Spinal cord (tissue), 10 donors: ENCODE data around the gene GRM5. TPM values are rescaled to one million over a fixed set of nuclear protein-coding genes. Genes with fewer than 3 reads are reported as not detected.
"Not testable (repeated sequence)": the region's sequence is repeated elsewhere in the genome, so short reads cannot be mapped to it uniquely, and the experiment has no call there.

Experiments
- DNase-seq, 6 donors: peaks; one replicate each; pipeline versions ENCODE4 v3.0.0 to v3.0.0-alpha.2; 2013 to 2015; ENCODE audit warnings: low spot score in 6 of 6, low read depth in 4 of 6
- H3K27ac ChIP-seq: one replicate; pipeline ENCODE4 v1.5.1; 2013; ENCODE audit warnings: low read depth, low read length, control low read depth
- H3K27me3 ChIP-seq: one replicate; pipeline ENCODE4 v1.6.1; 2013; ENCODE audit warnings: low read length; ENCODE audit not compliant: control insufficient read depth, insufficient read depth
- H3K36me3 ChIP-seq: one replicate; pipeline ENCODE4 v1.6.1; 2013; ENCODE audit warnings: low read length; ENCODE audit not compliant: control insufficient read depth, insufficient read depth
- H3K4me1 ChIP-seq: one replicate; pipeline ENCODE4 v1.6.1; 2013; ENCODE audit warnings: low read length; ENCODE audit not compliant: control insufficient read depth, insufficient read depth
- H3K4me3 ChIP-seq: one replicate; pipeline ENCODE4 v1.5.1; 2013; ENCODE audit warnings: low read depth, low read length, control low read depth
- H3K9me3 ChIP-seq: one replicate; pipeline ENCODE4 v1.6.1; 2013; ENCODE audit warnings: low read length; ENCODE audit not compliant: control insufficient read depth, insufficient read depth
- WGBS: methylation state at CpG from one replicate; pipeline ENCODE4 v1.1.5; 2013; ENCODE audit warnings: missing lambda C conversion rate; ENCODE audit not compliant: insufficient coverage; 5-methylcytosine and 5-hydroxymethylcytosine counted together
- polyA plus RNA-seq, 2 donors: library from polyadenylated mRNA; unstranded; fragments of 120-200 nt; gene quantifications; one replicate each; pipeline ENCODE4 v1.2.1, GENCODE V29; 2013; ENCODE audit not compliant: insufficient read length in 2 of 2
- total RNA-seq, 2 donors: library from RNA; depleted of rRNA in 1 of 2; stranded (reverse); fragments of 120-200 nt in 1 of 2; fragments of >200 nt in 1 of 2; gene quantifications; one replicate each; pipeline versions ENCODE4 v1.2.3 to v1.2.4, GENCODE V29; 2013 to 2014
- donor health status: healthy.

The GRM5 gene
- total and polyA plus RNA-seq, 4 donors, result 19.7 to 104 (median 33.9) TPM

- no peaks in the 10 kb centered on the region for H3K9me3 ChIP-seq
- no peaks in the 10 kb centered on the region for H3K27me3 ChIP-seq
- H3K27ac ChIP-seq, result no peak overlapping the region
- no peak for DNase-seq
- no peak overlapping the region for H3K4me3 ChIP-seq
- 100% methylated on average over 1 of the region's 1 CpG for WGBS
- no peaks in the 10 kb centered on the region for H3K4me1 ChIP-seq
- no peaks in the 10 kb centered on the region for H3K36me3 ChIP-seq
These were observed 216.4 kb downstream of the GRM5 start for GRCh38 chr11:88849368-88849767.

- not testable (repeated sequence) for H3K4me1 ChIP-seq, H3K9me3 ChIP-seq, H3K27ac ChIP-seq, DNase-seq, H3K27me3 ChIP-seq, H3K36me3 ChIP-seq, H3K4me3 ChIP-seq
- WGBS, result no CpG with 5 or more reads among the region's 1 CpG
These were observed 219.5 kb downstream of the GRM5 start for GRCh38 chr11:88846266-88846665.

GRCh38 chr11:88844941-88845340 lies 220.8 kb downstream of the GRM5 start:
- not testable (repeated sequence) for H3K9me3 ChIP-seq, H3K4me1 ChIP-seq, H3K27ac ChIP-seq, H3K27me3 ChIP-seq, H3K36me3 ChIP-seq, DNase-seq, H3K4me3 ChIP-seq
- WGBS, result no CpG with 5 or more reads among the region's 3 CpGs

- not testable (repeated sequence) for H3K9me3 ChIP-seq, H3K27me3 ChIP-seq, H3K4me3 ChIP-seq, H3K4me1 ChIP-seq, DNase-seq, H3K36me3 ChIP-seq, H3K27ac ChIP-seq
- no CpG with 5 or more reads among the region's 1 CpG for WGBS
These were observed 221.9 kb downstream of the GRM5 start for GRCh38 chr11:88843766-88844426.

- DNase-seq, H3K9me3 ChIP-seq, H3K27me3 ChIP-seq, H3K36me3 ChIP-seq, H3K4me1 ChIP-seq, H3K4me3 ChIP-seq, H3K27ac ChIP-seq: not testable (repeated sequence)
- no CpG with 5 or more reads among the region's 1 CpG for WGBS
These were observed 227.6 kb downstream of the GRM5 start for GRCh38 chr11:88838139-88838538.

- not testable (repeated sequence) for H3K36me3 ChIP-seq, H3K4me1 ChIP-seq, H3K27me3 ChIP-seq, H3K27ac ChIP-seq, H3K4me3 ChIP-seq, H3K9me3 ChIP-seq, DNase-seq
- WGBS, result no CpG with 5 or more reads among the region's 2 CpGs
These were observed 230.1 kb downstream of the GRM5 start for GRCh38 chr11:88835709-88836108.

- whole genome bisulfite sequencing, result 90% methylated on average over 3 of the region's 3 CpGs
- Histone ChIP-seq H3K4me3 (no peak overlapping the region), H3K36me3 (no peaks in the 10 kb centered on the region), H3K27ac (no peak overlapping the region), H3K4me1 (no peaks in the 10 kb centered on the region), H3K9me3 (no peaks in the 10 kb centered on the region), H3K27me3 (no peaks in the 10 kb centered on the region)
- no peak for DNase-seq
These were observed 234.4 kb downstream of the GRM5 start for GRCh38 chr11:88831303-88831890.

- H3K4me1 ChIP-seq, result no peaks in the 10 kb centered on the region
- no peak overlapping the region for H3K4me3 ChIP-seq
- no peaks in the 10 kb centered on the region for H3K9me3 ChIP-seq
- no peak overlapping the region for H3K27ac ChIP-seq
- DNase-seq, result no peak
- no CpG with 5 or more reads among the region's 3 CpGs for WGBS
- no peaks in the 10 kb centered on the region for H3K27me3 ChIP-seq
- no peaks in the 10 kb centered on the region for H3K36me3 ChIP-seq
These were observed 238.6 kb downstream of the GRM5 start for GRCh38 chr11:88827018-88827676.

- Histone ChIP-seq H3K27me3 (no peaks in the 10 kb centered on the region), H3K4me1 (no peaks in the 10 kb centered on the region), H3K36me3 (no peaks in the 10 kb centered on the region), H3K9me3 (peaks cover 3% of the 10 kb centered on the region), H3K27ac (no peak overlapping the region), H3K4me3 (no peak overlapping the region)
- WGBS, result no CpG with 5 or more reads among the region's 3 CpGs
- no peak for DNase-seq
These were observed 246.2 kb downstream of the GRM5 start for GRCh38 chr11:88819616-88820015.

- peaks cover 3% of the 10 kb centered on the region for H3K9me3 ChIP-seq
- H3K4me1 ChIP-seq, result no peaks in the 10 kb centered on the region
- no peaks in the 10 kb centered on the region for H3K27me3 ChIP-seq
- no peak for DNase-seq
- H3K4me3 ChIP-seq, result no peak overlapping the region
- no peak overlapping the region for H3K27ac ChIP-seq
- H3K36me3 ChIP-seq, result no peaks in the 10 kb centered on the region
These were observed 246.8 kb downstream of the GRM5 start for GRCh38 chr11:88818978-88819377.
